ENCODE data around the gene TMEM147.
A peak's percentile ranks its signal among the peaks of the same experiment; 100 is the strongest.

The TMEM147 gene

GRCh38 chr19:35521124-35521743, 24.2 kb upstream of the TMEM147 start:
- no peak for DNase-seq

GRCh38 chr19:35522745-35523327, 22.6 kb upstream of the TMEM147 start:
- no peak for DNase-seq

- no peak for DNase-seq
These were observed 21.1 kb upstream of the TMEM147 start for GRCh38 chr19:35524181-35524837.

GRCh38 chr19:35525873-35526272, 19.6 kb upstream of the TMEM147 start:
- no peak for DNase-seq

GRCh38 chr19:35528218-35529038, 17.0 kb upstream of the TMEM147 start, which contains the start of gene SBSN:
Gene SBSN, minus strand, starts transcription at chr19:35528311. Its CDS starts 30 bp downstream, at chr19:35528281.
- DNase-seq, result no peak

- DNase-seq, result no peak
These were observed 15.9 kb upstream of the TMEM147 start for GRCh38 chr19:35529241-35530218.

- no peak for DNase-seq
These were observed 14.1 kb upstream of the TMEM147 start for GRCh38 chr19:35531291-35531690.

- no peak for DNase-seq
These were observed 12.1 kb upstream of the TMEM147 start, which contains the start of gene GAPDHS for GRCh38 chr19:35533201-35533821. Gene GAPDHS, plus strand, starts transcription at chr19:35533456. Its CDS starts 72 bp downstream, at chr19:35533528.

GRCh38 chr19:35533822-35534392, 11.5 kb upstream of the TMEM147 start:
- no peak for DNase-seq

- no peak for DNase-seq
These were observed 10.5 kb upstream of the TMEM147 start for GRCh38 chr19:35534803-35535480.

- DNase-seq, result no peak
These were observed 6.1 kb upstream of the TMEM147 start for GRCh38 chr19:35539314-35539713.

GRCh38 chr19:35539850-35540249, 5.6 kb upstream of the TMEM147 start:
- DNase-seq, result no peak

- DNase-seq, result no peak
These were observed 5.0 kb upstream of the TMEM147 start for GRCh38 chr19:35540356-35540927.

GRCh38 chr19:35542209-35542608, 3.2 kb upstream of the TMEM147 start:
- DNase-seq, result no peak

GRCh38 chr19:35543280-35544109, 1.9 kb upstream of the TMEM147 start:
- no peak for DNase-seq

GRCh38 chr19:35544110-35544802, 1.2 kb upstream of the TMEM147 start:
- DNase-seq, result no peak

- DNase-seq, result peak; percentile 60
These were observed 492 bp downstream of the TMEM147 start for GRCh38 chr19:35545855-35546381.

- no peak for DNase-seq
These were observed 1.1 kb downstream of the TMEM147 start for GRCh38 chr19:35546532-35546931.

Data from activated CD4-positive, CD25-positive, alpha-beta regulatory T cell treated with anti-CD3 and anti-CD28 coated beads, Interleukin-2, amount 50 U/mL, for 72 hours (primary cell).